H1 (cell line): ENCODE data around the gene FAM114A2. TPM values are rescaled to one million over a fixed set of nuclear protein-coding genes. Genes with fewer than 3 reads are reported as not detected.

ENCODE experiments used
- CTCF ChIA-PET: fragments of 300-600 bp; sonication (Branson Sonifier 250); formaldehyde crosslinking; loops from one replicate; lab custom pipeline; 2021; ENCODE audit not compliant: partially characterized antibody; lab: Charles Lee
- POLR2A ChIA-PET: fragments of 300-600 bp; sonication (Branson Sonifier 250); formaldehyde crosslinking; loops from one replicate; lab custom pipeline; 2021; ENCODE audit warnings: inconsistent platforms; ENCODE audit not compliant: partially characterized antibody; lab: Charles Lee
- DNase-seq, 2 experiments: peaks; one replicate each; pipeline versions ENCODE4 v3.0.0 to v3.0.0-alpha.2; 2010 to 2022; ENCODE audit warnings: low spot score in 2 of 2, low read depth in 1 of 2, mixed read lengths in 1 of 2
- FAIRE-seq: peaks from 2 replicates; lab custom pipeline; 2011; peaks lifted over from hg19 to GRCh38; lab: Jason Lieb, UNC
- H2AFZ ChIP-seq: 2 replicates; pipeline ENCODE4 v1.8.1; 2012; ENCODE audit warnings: low read length, inconsistent platforms
- H2AK5ac ChIP-seq: 2 replicates; pipeline ENCODE4 v1.6.1; 2013; ENCODE audit warnings: low read depth, low read length
- H2BK120ac ChIP-seq: replicated peaks from 2 replicates; pipeline ENCODE3; 2013; ENCODE audit warnings: low read depth, low read length, inconsistent platforms
- H2BK12ac ChIP-seq: 2 replicates; pipeline ENCODE4 v1.6.1; 2013; ENCODE audit warnings: low read depth, low read length
- H2BK15ac ChIP-seq: 2 replicates; pipeline ENCODE4 v1.6.1; 2013; ENCODE audit warnings: low read length
- H2BK20ac ChIP-seq: 2 replicates; pipeline ENCODE4 v1.6.1; 2013; ENCODE audit warnings: low read length
- H2BK5ac ChIP-seq: 2 replicates; pipeline ENCODE4 v1.6.1; 2013; ENCODE audit warnings: low read depth, low read length
- H3K14ac ChIP-seq: 2 replicates; pipeline ENCODE4 v1.6.1; 2013; ENCODE audit warnings: inconsistent platforms; ENCODE audit not compliant: insufficient read length
- H3K18ac ChIP-seq: 2 replicates; pipeline ENCODE4 v1.6.1; 2013; ENCODE audit warnings: low read length; ENCODE audit errors: extremely low read depth
- H3K23ac ChIP-seq: 2 replicates; pipeline ENCODE4 v1.6.1; 2013; ENCODE audit warnings: inconsistent platforms; ENCODE audit not compliant: insufficient read length
- H3K23me2 ChIP-seq: 2 replicates; pipeline ENCODE4 v1.6.1; 2013; ENCODE audit warnings: low read depth, low read length
- H3K27ac ChIP-seq: 2 replicates; pipeline ENCODE4 v1.6.1; 2011; ENCODE audit warnings: low read depth, low read length, inconsistent platforms
- H3K27me3 ChIP-seq, 4 experiments: replicated peaks in 1 of 4; 1 replicate in 1 of 4; 2 replicates in 3 of 4; pipeline versions ENCODE4 v1.6.1 to v1.8.1; 2011 to 2013; ENCODE audit warnings: low read length in 3 of 4, mild to moderate bottlenecking in 3 of 4, inconsistent platforms in 2 of 4, mixed read lengths in 2 of 4, moderate library complexity in 1 of 4; ENCODE audit not compliant: control insufficient read depth in 3 of 4, insufficient read depth in 3 of 4; ENCODE audit errors: extremely low read depth in 1 of 4
- H3K36me3 ChIP-seq, 4 experiments: 2 replicates each; pipeline versions ENCODE4 v1.6.1 to v1.8.1; 2011 to 2013; ENCODE audit warnings: mild to moderate bottlenecking in 4 of 4, low read length in 3 of 4, moderate library complexity in 2 of 4, control low read depth in 1 of 4, inconsistent platforms in 1 of 4; ENCODE audit not compliant: insufficient read depth in 4 of 4, control insufficient read depth in 2 of 4
- H3K4ac ChIP-seq: replicated peaks from 2 replicates; pipeline ENCODE3; 2013; ENCODE audit warnings: low read length, low read depth, mixed read lengths, inconsistent platforms; ENCODE audit not compliant: insufficient read length
- H3K4me1 ChIP-seq, 4 experiments: replicated peaks in 1 of 4; 1 replicate in 1 of 4; 2 replicates in 3 of 4; pipeline versions ENCODE4 v1.6.1 to v1.8.1; 2011 to 2013; ENCODE audit warnings: low read length in 3 of 4, inconsistent platforms in 2 of 4, mixed read lengths in 1 of 4; ENCODE audit not compliant: insufficient read depth in 4 of 4, control insufficient read depth in 3 of 4
- H3K4me2 ChIP-seq, 2 experiments: 2 replicates each; pipeline versions ENCODE4 v1.6.1 to v1.8.1; 2011 to 2013; ENCODE audit warnings: low read depth in 2 of 2, low read length in 2 of 2, control low read depth in 1 of 2, inconsistent platforms in 1 of 2, mild to moderate bottlenecking in 1 of 2; ENCODE audit not compliant: insufficient read depth in 1 of 2
- H3K4me3 ChIP-seq, 4 experiments: fragments of 200-600, 300-600 bp in 1 of 4; sonication (generic), shearing (Covaris generic), sonication (Bioruptor Twin) in 1 of 4; 2 replicates each; pipeline versions ENCODE4 v1.5.1 to v1.8.1; 2011 to 2016; ENCODE audit warnings: low read length in 4 of 4, low read depth in 3 of 4, control low read depth in 2 of 4, inconsistent platforms in 2 of 4, mild to moderate bottlenecking in 2 of 4, mixed read lengths in 1 of 4, moderate library complexity in 1 of 4; ENCODE audit not compliant: insufficient read depth in 2 of 4; ENCODE audit errors: extremely low read depth in 1 of 4
- H3K56ac ChIP-seq: replicated peaks from 2 replicates; pipeline ENCODE3; 2013; ENCODE audit warnings: low read depth, mild to moderate bottlenecking, mixed read lengths, low read length, inconsistent platforms; ENCODE audit not compliant: insufficient read length
- H3K79me1 ChIP-seq: 2 replicates; pipeline ENCODE4 v1.6.1; 2013; ENCODE audit warnings: low read depth, low read length, control low read depth
- H3K79me2 ChIP-seq, 2 experiments: 2 replicates each; pipeline versions ENCODE4 v1.6.1 to v1.8.1; 2012 to 2013; ENCODE audit warnings: low read length in 2 of 2, mild to moderate bottlenecking in 2 of 2, inconsistent platforms in 1 of 2; ENCODE audit not compliant: insufficient read depth in 2 of 2, control insufficient read depth in 1 of 2
- H3K9ac ChIP-seq, 4 experiments: replicated peaks in 1 of 4; 1 replicate in 1 of 4; 2 replicates in 3 of 4; pipeline versions ENCODE4 v1.6.1 to v1.8.1; 2011 to 2013; ENCODE audit warnings: low read depth in 3 of 4, low read length in 3 of 4, control low read depth in 2 of 4, mild to moderate bottlenecking in 2 of 4, moderate library complexity in 2 of 4, inconsistent platforms in 1 of 4; ENCODE audit errors: extremely low read depth in 1 of 4
- H3K9me3 ChIP-seq, 2 experiments: 2 replicates each; pipeline versions ENCODE4 v1.6.1 to v1.8.1; 2012 to 2013; ENCODE audit warnings: mild to moderate bottlenecking in 2 of 2, moderate library complexity in 2 of 2, control low read depth in 1 of 2, inconsistent platforms in 1 of 2, low read depth in 1 of 2, low read length in 1 of 2, mixed read lengths in 1 of 2; ENCODE audit not compliant: insufficient read depth in 2 of 2
- H4K20me1 ChIP-seq, 2 experiments: replicated peaks in 1 of 2; 2 replicates each; pipeline versions ENCODE3 to v1.8.1; 2011 to 2013; ENCODE audit warnings: inconsistent platforms in 2 of 2, low read length in 2 of 2, mild to moderate bottlenecking in 1 of 2; ENCODE audit not compliant: insufficient read depth in 2 of 2, control insufficient read depth in 1 of 2
- H4K5ac ChIP-seq: 2 replicates; pipeline ENCODE4 v1.6.1; 2013; ENCODE audit warnings: low read length, low read depth, mixed read lengths, inconsistent platforms; ENCODE audit not compliant: insufficient read length
- H4K8ac ChIP-seq: 2 replicates; pipeline ENCODE4 v1.8.0; 2013; ENCODE audit warnings: mild to moderate bottlenecking, moderate library complexity, low read length, inconsistent platforms; ENCODE audit not compliant: insufficient read depth; ENCODE audit errors: extremely low read depth
- H4K91ac ChIP-seq: replicated peaks from 2 replicates; pipeline ENCODE3; 2013; ENCODE audit warnings: low read length, mixed read lengths, inconsistent platforms; ENCODE audit not compliant: insufficient read length
- BCL11A ChIP-seq, 2 experiments: IDR thresholded peaks; one replicate each; pipeline ENCODE4 v1.6.1; 2011; ENCODE audit warnings: low read depth in 2 of 2, low read length in 2 of 2, mild to moderate bottlenecking in 2 of 2
- CREB1 ChIP-seq: IDR thresholded peaks from 2 replicates; pipeline ENCODE4 v1.6.1; 2012; ENCODE audit warnings: inconsistent platforms
- CTBP2 ChIP-seq: IDR thresholded peaks from 2 replicates; pipeline ENCODE4 v1.7.0; 2011; ENCODE audit warnings: borderline replicate concordance, mild to moderate bottlenecking, moderate library complexity, mixed read lengths, low read length; ENCODE audit not compliant: insufficient read depth, insufficient read length
- HDAC2 ChIP-seq, 2 experiments: fragments of 300-600 bp in 1 of 2; sonication (generic) in 1 of 2; IDR thresholded peaks; 2 replicates each; pipeline ENCODE4 v1.6.1; 2011 to 2012; ENCODE audit warnings: low read depth in 2 of 2, low read length in 2 of 2, mild to moderate bottlenecking in 2 of 2, moderate library complexity in 2 of 2, borderline replicate concordance in 1 of 2, inconsistent platforms in 1 of 2
- JUN ChIP-seq: IDR thresholded peaks from 2 replicates; pipeline ENCODE4 v1.6.1; 2011; ENCODE audit warnings: low read depth, mild to moderate bottlenecking, improper control_type of control experiment, low read length
- KDM1A ChIP-seq: fragments of 200-600, 300-600 bp; sonication (generic); IDR thresholded peaks from 2 replicates; pipeline ENCODE4 v1.7.1; 2016; ENCODE audit warnings: mild to moderate bottlenecking, low read length, borderline replicate concordance
- POLR2A ChIP-seq, 2 experiments: IDR thresholded peaks; 1 replicate in 1 of 2; 2 replicates in 1 of 2; pipeline ENCODE4 v1.6.1; 2011; ENCODE audit warnings: low read depth in 2 of 2, low read length in 2 of 2, mild to moderate bottlenecking in 2 of 2; ENCODE audit errors: control extremely low read depth in 1 of 2
- SIN3A ChIP-seq, 2 experiments: IDR thresholded peaks in 1 of 2; conservative IDR thresholded peaks in 1 of 2; 2 replicates each; pipeline ENCODE4 v1.6.1; 2011 to 2012; ENCODE audit warnings: low read length in 2 of 2, improper control_type of control experiment in 1 of 2, low read depth in 1 of 2, mild to moderate bottlenecking in 1 of 2
- SRF ChIP-seq: IDR thresholded peaks from 2 replicates; pipeline ENCODE4 v1.6.1; 2011; ENCODE audit warnings: mild to moderate bottlenecking, low read depth, low read length, moderate library complexity
- SUZ12 ChIP-seq: fragments of 200-600 bp; sonication (generic); IDR thresholded peaks from 2 replicates; pipeline ENCODE4 v1.6.1; 2012; ENCODE audit warnings: mild to moderate bottlenecking, inconsistent platforms, low read length, moderate library complexity, mixed read lengths
- TCF12 ChIP-seq: IDR thresholded peaks from 2 replicates; pipeline ENCODE4 v1.6.1; 2011; ENCODE audit warnings: low read depth, mild to moderate bottlenecking, low read length
- WGBS, 2 experiments: shearing (Covaris generic) in 1 of 2; methylation state at CpG; one replicate each; pipeline versions ENCODE4 v1.1.6 to v1.1.7; 2013 to 2015; ENCODE audit warnings: low lambda C conversion rate in 2 of 2, mixed read lengths in 2 of 2, inconsistent platforms in 1 of 2, low coverage in 1 of 2, missing lambda C conversion rate in 1 of 2; ENCODE audit not compliant: insufficient replicate concordance in 2 of 2, insufficient coverage in 1 of 2, insufficient read length in 1 of 2; ENCODE audit errors: extremely low coverage in 1 of 2, missing lambda C conversion rate in 1 of 2; 5-methylcytosine and 5-hydroxymethylcytosine counted together
- polyA plus RNA-seq, 7 experiments: library from polyadenylated mRNA; depleted of rRNA in 3 of 7; stranded (reverse) in 5 of 7; unstranded in 2 of 7; fragments of >200 nt in 5 of 7; fragments of 200-250 nt in 2 of 7; gene quantifications; 1 replicate in 5 of 7; 2 replicates in 1 of 7; 4 replicates in 1 of 7; pipeline versions ENCODE4 v1.2.1 to v1.2.3, GENCODE V29; 2011 to 2013; ENCODE audit warnings: missing spikeins in 2 of 7, mixed read lengths in 2 of 7
- total RNA-seq: library from RNA; stranded (reverse); fragmentation: NEBNext Ultra II Directional; extraction: Animal tissue kit (Norgen Biotek cat#: 25700); gene quantifications from 2 replicates; pipeline ENCODE4 v1.2.1, GENCODE V29; 2021
- TF ChIP-seq, protein P1 (sequence below): IDR thresholded peaks from 2 replicates; pipeline ENCODE4 v1.6.1; 2011; ENCODE audit warnings: low read depth, mild to moderate bottlenecking, low read length; ENCODE audit not compliant: insufficient read depth
- TF ChIP-seq, protein P2 (sequence below): IDR thresholded peaks from 2 replicates; pipeline ENCODE4 v1.6.1; 2012; ENCODE audit warnings: inconsistent platforms

FAM114A2 gene
- total and polyA plus RNA-seq, 2 of the 8 experiments (the other 6 are each of a cell fraction or from before 2014, with no cell fraction given), result 3.8 to 9.2 TPM

DNA sequence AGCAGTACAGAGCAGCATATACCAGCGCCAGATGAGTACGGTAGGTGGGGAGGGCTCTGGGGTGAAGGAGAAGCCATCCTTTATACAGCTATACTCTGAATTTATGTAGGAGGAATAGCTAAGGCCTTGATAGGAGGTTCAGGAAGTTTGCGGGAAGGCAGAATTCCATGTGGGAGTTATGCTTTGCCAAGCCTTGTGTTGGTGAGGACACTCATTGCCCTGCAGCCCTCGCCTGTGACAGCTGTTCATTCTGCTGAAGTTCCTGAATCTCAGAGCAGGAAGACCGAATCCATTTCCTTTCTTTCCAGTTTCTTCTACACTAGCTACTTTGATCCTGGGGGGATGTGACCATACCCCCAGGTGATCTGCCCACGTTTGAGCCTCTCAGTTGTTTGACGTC, 7.8 kb upstream of the FAM114A2 start:
- Histone ChIP-seq H4K91ac (no peak overlapping the region), H2AFZ (no peak overlapping the region), H3K4me1 (no peaks in the 10 kb centered on the region), H3K9ac (no peak overlapping the region), H3K27me3 (no peaks in the 10 kb centered on the region), H2AK5ac (no peak overlapping the region), H3K4me2 (no peak overlapping the region), H2BK120ac (no peak overlapping the region), H4K8ac (no peak overlapping the region), H2BK20ac (no peak overlapping the region), H2BK15ac (no peak overlapping the region), H3K4me3 (no peak overlapping the region), H2BK12ac (no peak overlapping the region), H3K4ac (no peak overlapping the region), H3K14ac (no peak overlapping the region), H2BK5ac (no peak overlapping the region), H3K27ac (no peak overlapping the region), H4K5ac (no peak overlapping the region), H3K79me1 (no peaks in the 10 kb centered on the region; the same call in 1 of the 2 replicates), H3K79me2 (no peaks in the 10 kb centered on the region), H3K23me2 (no peaks in the 10 kb centered on the region), H3K36me3 (peaks cover 0 to 9% (median under 1%) of the 10 kb centered on the region in 4 experiments; a peak in 3 of 8 replicates), H3K9me3 (no peaks in the 10 kb centered on the region), H3K56ac (no peak overlapping the region), H3K18ac (no peak overlapping the region), H3K23ac (no peak overlapping the region), H4K20me1 (peaks cover 1 to 4% of the 10 kb centered on the region in 2 experiments)
- WGBS, 2 experiments, result 90% methylated on average over 7 of the region's 7 CpGs; no CpG with 5 or more reads in 1 of the 2 experiments
- no peak for FAIRE-seq
- ChIA-PET CTCF (interaction anchor here (1.0 to 1.1 kb wide), 3 partner anchors 9 to 111 kb away, joined by 3 read pairs; no protein-coding TSS in a partner anchor), POLR2A (interaction anchor here (0.6 to 1.4 kb wide), 2 partner anchors 17 to 312 kb away, joined by 3 read pairs; no protein-coding TSS in a partner anchor)
- no peak for DNase-seq
- TF ChIP-seq CTBP2 (no peak), JUN (no peak), SRF (no peak), TCF12 (no peak), KDM1A (no peak), SIN3A (conservative IDR thresholded peaks at IDR 0.05 in 1 of 2, IDR thresholded peaks at IDR 0.05 in 1 of 2; ENCODE audit: low read depth in 1 of 2, low read length in 2 of 2) (no peak), POLR2A (IDR thresholded peaks at IDR 0.05; ENCODE audit: control extremely low read depth in 1 of 2, low read depth in 2 of 2, low read length in 2 of 2) (no peak), SUZ12 (no peak), BCL11A (IDR thresholded peaks at IDR 0.05; ENCODE audit: low read depth in 2 of 2, low read length in 2 of 2) (no peak), HDAC2 (IDR thresholded peaks at IDR 0.05; ENCODE audit: borderline replicate concordance in 1 of 2, low read depth in 2 of 2, low read length in 2 of 2) (no peak), CREB1 (no peak)
- TF ChIP-seq, protein P1, sequence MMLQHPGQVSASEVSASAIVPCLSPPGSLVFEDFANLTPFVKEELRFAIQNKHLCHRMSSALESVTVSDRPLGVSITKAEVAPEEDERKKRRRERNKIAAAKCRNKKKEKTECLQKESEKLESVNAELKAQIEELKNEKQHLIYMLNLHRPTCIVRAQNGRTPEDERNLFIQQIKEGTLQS, result no peak
- TF ChIP-seq, protein P2, sequence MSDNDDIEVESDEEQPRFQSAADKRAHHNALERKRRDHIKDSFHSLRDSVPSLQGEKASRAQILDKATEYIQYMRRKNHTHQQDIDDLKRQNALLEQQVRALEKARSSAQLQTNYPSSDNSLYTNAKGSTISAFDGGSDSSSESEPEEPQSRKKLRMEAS, result no peak
